GM19035 (cell line): Measurements from ENCODE around the gene SPIB.
A peak's percentile ranks its signal among the peaks of the same experiment; 100 is the strongest.
"Not testable (repeated sequence)": the region's sequence is repeated elsewhere in the genome, so short reads cannot be mapped to it uniquely, and the experiment has no call there.

Experiments used
- ATAC-seq: cut with Tn5 transposase; IDR thresholded peaks from one replicate; pipeline ENCODE4 v1.9.1; 2021; ENCODE audit not compliant: unreplicated experiment

Gene SPIB

GRCh38 chr19:50435221-50435620 is 16.5 kb downstream of the SPIB start:
- no peak for ATAC-seq

- no peak for ATAC-seq
These were observed 16.9 kb downstream of the SPIB start for GRCh38 chr19:50435627-50436026.

GRCh38 chr19:50437862-50438449 is 19.2 kb downstream of the SPIB start:
- ATAC-seq: no peak

- ATAC-seq: not testable (repeated sequence)
These were observed 20.4 kb downstream of the SPIB start for GRCh38 chr19:50439130-50439529.

- no peak for ATAC-seq
These were observed 25.3 kb downstream of the SPIB start for GRCh38 chr19:50444059-50444458.

- ATAC-seq: no peak
These were observed 28.3 kb downstream of the SPIB start for GRCh38 chr19:50447053-50447452.

GRCh38 chr19:50447750-50448149 is 29.0 kb downstream of the SPIB start:
- no peak for ATAC-seq

- no peak for ATAC-seq
These were observed 30.6 kb downstream of the SPIB start for GRCh38 chr19:50449236-50449899.

- ATAC-seq: no peak
These were observed 31.9 kb downstream of the SPIB start for GRCh38 chr19:50450369-50451222.

GRCh38 chr19:50451223-50451534 is 32.4 kb downstream of the SPIB start:
- ATAC-seq: no peak

- ATAC-seq: no peak
These were observed 34.5 kb downstream of the SPIB start for GRCh38 chr19:50453243-50453642.

- ATAC-seq: no peak
These were observed 37.3 kb downstream of the SPIB start for GRCh38 chr19:50455992-50456391.

- ATAC-seq: no peak
These were observed 38.6 kb downstream of the SPIB start for GRCh38 chr19:50457300-50457699.

GRCh38 chr19:50458396-50459066 is 39.8 kb downstream of the SPIB start:
- ATAC-seq: no peak

GRCh38 chr19:50459067-50459456 is 40.3 kb downstream of the SPIB start:
- no peak for ATAC-seq

- ATAC-seq: no peak
These were observed 40.9 kb downstream of the SPIB start for GRCh38 chr19:50459638-50460037.

GRCh38 chr19:50460161-50460765 is 41.5 kb downstream of the SPIB start:
- ATAC-seq: no peak

- peak; percentile 56 for ATAC-seq
These were observed 42.5 kb downstream of the SPIB start for GRCh38 chr19:50461066-50461875.

- ATAC-seq: no peak
These were observed 44.2 kb downstream of the SPIB start for GRCh38 chr19:50462970-50463369.

GRCh38 chr19:50464348-50464747 is 45.6 kb downstream of the SPIB start:
- ATAC-seq: no peak
